Esophagus squamous epithelium (tissue), 5 donors: Measurements from ENCODE around the gene CLDN19. TPM values are rescaled to one million over a fixed set of nuclear protein-coding genes. Genes with fewer than 3 reads are reported as not detected.

Experiments
- DNase-seq: peaks from one replicate; lab custom pipeline; 2025; lab: John Stamatoyannopoulos, UW
- H3K27ac ChIP-seq, 4 donors: fragments of 200-600 bp; sonication (generic); one replicate each; pipeline ENCODE4 v1.5.1; 2016 to 2019; ENCODE audit warnings: mild to moderate bottlenecking in 1 of 4
- H3K27me3 ChIP-seq, 4 donors: fragments of 200-600 bp; sonication (generic); 1 replicate in 3 of 4; 2 replicates in 1 of 4; pipeline versions ENCODE4 v1.5.1 to v1.6.0; 2017 to 2021; ENCODE audit warnings: antibody characterized with exemption in 1 of 4
- H3K36me3 ChIP-seq, 3 donors: fragments of 200-600 bp; sonication (generic); one replicate each; pipeline ENCODE4 v1.5.1; 2016 to 2019
- H3K4me1 ChIP-seq, 3 donors: fragments of 200-600 bp; sonication (generic); one replicate each; pipeline ENCODE4 v1.5.1; 2017 to 2019
- H3K4me3 ChIP-seq, 4 donors: fragments of 200-600 bp; sonication (generic); 1 replicate in 3 of 4; 2 replicates in 1 of 4; pipeline ENCODE4 v1.5.1; 2016 to 2019; ENCODE audit warnings: mild to moderate bottlenecking in 2 of 4, moderate library complexity in 1 of 4
- H3K9me3 ChIP-seq, 3 donors: fragments of 200-600 bp; sonication (generic); one replicate each; pipeline ENCODE4 v1.5.1; 2016 to 2019
- CTCF ChIP-seq, 6 experiments: fragments of 450-650 bp in 4 of 6; fragments of 200-600 bp in 2 of 6; sonication (generic) in 2 of 6; IDR thresholded peaks; one replicate each; pipeline ENCODE4 v1.5.1; 2016 to 2019; ENCODE audit warnings: antibody characterized with exemption in 6 of 6, mild to moderate bottlenecking in 4 of 6, moderate library complexity in 4 of 6
- POLR2A ChIP-seq, 4 donors: fragments of 450-650 bp; IDR thresholded peaks; one replicate each; pipeline ENCODE4 v1.6.1; 2017; ENCODE audit warnings: antibody characterized with exemption in 4 of 4, mild to moderate bottlenecking in 4 of 4, moderate library complexity in 3 of 4
- WGBS, 2 donors: methylation state at CpG; one replicate each; pipeline ENCODE4 v1.1.5; 2018; 5-methylcytosine and 5-hydroxymethylcytosine counted together
- intact Hi-C: fragments of 100-400 bp; cut with DNase I; formaldehyde crosslinking; loops from one replicate; pipeline ENCODE4 v1.15.0; 2022
- total RNA-seq, 4 donors: library from RNA; depleted of rRNA; stranded (reverse); fragments of >200 nt; gene quantifications; one replicate each; pipeline ENCODE4 v1.1.0, GENCODE V29; 2016
- donor health status: DM: yes; HTN: yes; CAD: no.

The CLDN19 gene
- total RNA-seq, 4 donors from 2014 or later, result 0.21 TPM; not detected in 3

- H3K9me3 ChIP-seq, result no peaks in the 10 kb centered on the region
- no peak for TF ChIP-seq POLR2A (IDR thresholded peaks at IDR 0.05)
- TF ChIP-seq CTCF (IDR thresholded peaks at IDR 0.05), result no peak
- no peaks in the 10 kb centered on the region for H3K27me3 ChIP-seq
- H3K27ac ChIP-seq, result peak overlapping the region in 1 of 4 donors; percentile 93
- H3K4me3 ChIP-seq, result peak overlapping the region in 3 of 4 donors; percentile 63 to 97 (median 77)
- DNase-seq, result no peak
- peaks cover 0 to 11% (median 0%) of the 10 kb centered on the region in 3 donors for H3K36me3 ChIP-seq
- peaks cover 10 to 54% (median 16%) of the 10 kb centered on the region in 3 donors for H3K4me1 ChIP-seq
- intact Hi-C loops, result no loop called here
- 73 to 80% methylated on average over 2 of the region's 2 CpGs for WGBS, 2 donors
These were observed 28.1 kb upstream of the CLDN19 start for GRCh38 chr1:42768172-42768571.

- no peak for DNase-seq
- 2 to 6% methylated on average over 13 to 14 of the region's 23 CpGs for WGBS, 2 donors
- peak overlapping the region; percentile 86 to 94 (median 93) for H3K27ac ChIP-seq
- peak overlapping the region; percentile 63 to 97 (median 86) for H3K4me3 ChIP-seq
- no peaks in the 10 kb centered on the region for H3K9me3 ChIP-seq
- no peak for TF ChIP-seq CTCF (IDR thresholded peaks at IDR 0.05)
- no peak for TF ChIP-seq POLR2A (IDR thresholded peaks at IDR 0.05)
- no peaks in the 10 kb centered on the region for H3K27me3 ChIP-seq
- H3K36me3 ChIP-seq, result peaks cover 0 to 7% (median 0%) of the 10 kb centered on the region in 3 donors
- intact Hi-C loops, result no loop called here
- H3K4me1 ChIP-seq, result peaks cover 10 to 58% (median 16%) of the 10 kb centered on the region in 3 donors
These were observed 27.5 kb upstream of the CLDN19 start for GRCh38 chr1:42767510-42768000.

GRCh38 chr1:42766741-42767509 lies 26.9 kb upstream of the CLDN19 start, which contains the start of the genes C1orf50 and P3H1:
Gene C1orf50 (plus strand): TSS chr1:42767249. CDS start chr1:42767312, 63 bp downstream.
Gene P3H1 (minus strand): TSS chr1:42767028. CDS start chr1:42766971, 57 bp downstream.
- Histone ChIP-seq H3K27ac (peak within 1 kb of the TSS; percentile 86 to 94 (median 93)), H3K4me1 (peaks cover 10 to 62% (median 16%) of the 10 kb centered on the region in 3 donors), H3K27me3 (no peaks in the 10 kb centered on the region), H3K4me3 (peak within 1 kb of the TSS; percentile 63 to 97 (median 86)), H3K36me3 (peaks cover 0 to 13% (median 0%) of the 10 kb centered on the region in 3 donors), H3K9me3 (no peaks in the 10 kb centered on the region)
- peak; percentile 96 for DNase-seq
- intact Hi-C loops, result no loop called here
- peak in 3 of 4 donors; percentile 95 to 99 (median 98) for TF ChIP-seq POLR2A (IDR thresholded peaks at IDR 0.05)
- TF ChIP-seq CTCF (IDR thresholded peaks at IDR 0.05), result peak in 1 of 6 experiments; percentile 29
- no CpG with 5 or more reads among the region's 82 CpGs for WGBS, 2 donors

GRCh38 chr1:42765832-42766740 lies 26.1 kb upstream of the CLDN19 start:
- H3K27ac ChIP-seq, result peak overlapping the region; percentile 79 to 93 (median 86)
- H3K36me3 ChIP-seq, result peaks cover 0 to 19% (median 0%) of the 10 kb centered on the region in 3 donors
- peak overlapping the region; percentile 63 to 97 (median 86) for H3K4me3 ChIP-seq
- DNase-seq, result no peak
- 1 to 6% methylated on average over 9 to 10 of the region's 44 CpGs for WGBS, 2 donors
- no peaks in the 10 kb centered on the region for H3K27me3 ChIP-seq
- no peaks in the 10 kb centered on the region for H3K9me3 ChIP-seq
- TF ChIP-seq CTCF (IDR thresholded peaks at IDR 0.05) (peak in 5 of 6 experiments; percentile 25 to 49 (median 35)), POLR2A (IDR thresholded peaks at IDR 0.05) (no peak)
- intact Hi-C loops, result no loop called here
- H3K4me1 ChIP-seq, result peaks cover 10 to 62% (median 16%) of the 10 kb centered on the region in 3 donors
